Erythroblast (primary cell): ENCODE data around the gene PRSS38.
"Not testable (repeated sequence)": the region's sequence is repeated elsewhere in the genome, so short reads cannot be mapped to it uniquely, and the experiment has no call there.

ENCODE experiments used
- DNase-seq, 2 experiments: peaks; one replicate each; lab custom pipeline; 2025; lab: John Stamatoyannopoulos, UW
- GATA1 ChIP-seq: IDR thresholded peaks from 2 replicates; pipeline ENCODE4 v1.6.1; 2011; ENCODE audit warnings: low read depth, mild to moderate bottlenecking, control low read depth, low read length, moderate library complexity
- POLR2A ChIP-seq: IDR thresholded peaks from 2 replicates; pipeline ENCODE4 v1.6.1; 2011; ENCODE audit warnings: mild to moderate bottlenecking, low read length

PRSS38 gene

DNA sequence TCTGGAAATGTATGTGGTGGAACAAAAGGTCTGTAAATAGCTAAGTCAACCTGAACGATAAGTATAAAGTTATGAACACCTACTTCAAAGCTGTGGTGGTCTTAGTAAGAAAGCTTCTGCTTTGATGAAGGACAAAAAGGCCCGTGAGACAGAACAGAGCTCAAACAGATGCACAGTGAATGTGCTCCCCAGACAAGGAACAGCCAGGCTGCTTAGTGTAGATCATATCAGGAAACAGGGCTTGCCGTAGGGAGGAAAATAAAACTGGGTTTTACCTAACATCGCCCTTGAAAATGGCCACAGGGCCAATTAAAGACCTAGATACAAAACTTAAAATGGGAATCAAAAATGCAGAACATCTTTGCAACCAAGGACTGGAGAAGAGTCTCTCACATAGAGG lies 40.2 kb downstream of the PRSS38 start:
- no peak for TF ChIP-seq POLR2A

DNA sequence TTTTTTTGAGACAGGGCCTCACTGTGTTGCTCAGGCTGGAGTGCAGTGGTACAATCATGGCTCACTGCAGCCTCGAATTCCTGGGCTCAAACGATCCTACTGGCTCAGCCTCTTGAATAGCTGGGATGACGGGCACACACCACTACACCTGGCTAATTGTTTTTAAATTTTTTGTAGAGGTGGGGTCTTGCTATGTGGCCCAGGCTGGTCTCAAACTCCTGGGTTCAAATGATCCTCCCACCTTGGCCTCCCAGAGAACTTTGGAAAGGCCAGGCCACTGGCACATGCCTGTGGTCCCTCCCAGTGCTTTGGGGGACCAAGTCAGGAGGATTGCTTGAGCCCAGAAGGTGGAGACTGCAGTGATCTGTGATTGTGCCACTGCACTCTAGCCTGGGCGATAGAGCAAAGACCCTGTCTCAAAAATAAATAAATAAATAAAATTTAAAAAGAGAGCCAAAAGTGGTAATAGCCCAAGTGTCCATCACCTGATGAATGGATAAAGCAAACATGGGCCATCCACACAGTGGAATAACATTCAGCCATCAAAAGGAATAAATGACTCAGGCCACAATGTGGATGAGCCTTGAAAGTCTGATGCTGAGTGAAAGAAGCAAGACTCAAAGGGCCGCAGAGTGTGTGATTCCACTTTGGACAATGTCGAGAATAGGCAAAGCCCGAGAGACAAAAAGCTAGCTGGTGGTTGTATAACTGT lies 40.8 kb downstream of the PRSS38 start:
- no peak for TF ChIP-seq GATA1
- TF ChIP-seq POLR2A = no peak
- no peak for DNase-seq

More for the DNA sequence above, 40.2 kb downstream of the PRSS38 start:
- no peak for DNase-seq

DNA sequence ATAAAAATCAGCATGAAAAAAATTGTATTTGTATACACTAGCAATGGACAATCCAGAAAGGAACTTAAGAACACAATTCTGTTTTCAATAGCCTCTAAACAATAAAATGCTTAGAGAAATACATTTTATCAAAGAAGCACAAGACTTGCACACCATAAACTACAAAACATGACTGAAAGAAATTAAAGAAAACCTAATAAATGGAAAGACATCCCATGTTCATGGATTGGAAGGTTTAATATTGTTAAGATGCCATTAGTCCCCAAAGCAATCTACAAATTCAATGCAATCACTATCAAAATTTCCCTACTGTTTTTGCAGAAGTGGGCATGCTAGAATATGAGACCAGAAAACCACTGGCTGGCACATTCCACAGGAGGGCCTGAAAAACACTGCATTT lies 49.4 kb downstream of the PRSS38 start:
- TF ChIP-seq GATA1 (no peak), POLR2A (no peak)
- no peak for DNase-seq

DNA sequence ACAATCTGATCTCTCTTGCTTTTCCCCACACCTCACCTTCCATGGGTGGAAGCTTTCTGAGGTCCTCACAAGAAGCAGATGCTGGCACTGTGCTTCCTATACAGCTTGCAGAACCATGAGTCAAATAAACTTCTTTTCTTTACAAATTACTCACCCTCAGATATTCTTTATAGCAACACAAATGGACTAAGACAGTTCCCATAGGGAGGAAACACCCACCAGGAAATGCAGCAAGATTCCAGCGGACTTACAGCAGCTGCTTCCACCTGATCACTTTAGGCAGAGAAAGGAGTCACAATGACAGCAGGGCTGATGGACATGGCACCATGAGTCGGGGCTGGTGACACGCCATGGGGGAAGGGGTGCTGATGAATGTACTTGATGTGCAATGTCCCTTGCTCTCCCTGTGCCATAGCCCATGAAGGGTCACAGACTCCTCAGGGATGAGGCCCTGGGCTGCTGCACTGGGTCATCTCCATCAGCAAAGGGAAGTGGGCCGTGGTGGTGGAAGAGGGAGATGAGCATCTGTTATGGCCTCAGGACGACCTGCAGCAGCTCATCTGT lies 53.9 kb downstream of the PRSS38 start:
- no peak for DNase-seq
- TF ChIP-seq GATA1 = no peak
- TF ChIP-seq POLR2A = no peak

DNA sequence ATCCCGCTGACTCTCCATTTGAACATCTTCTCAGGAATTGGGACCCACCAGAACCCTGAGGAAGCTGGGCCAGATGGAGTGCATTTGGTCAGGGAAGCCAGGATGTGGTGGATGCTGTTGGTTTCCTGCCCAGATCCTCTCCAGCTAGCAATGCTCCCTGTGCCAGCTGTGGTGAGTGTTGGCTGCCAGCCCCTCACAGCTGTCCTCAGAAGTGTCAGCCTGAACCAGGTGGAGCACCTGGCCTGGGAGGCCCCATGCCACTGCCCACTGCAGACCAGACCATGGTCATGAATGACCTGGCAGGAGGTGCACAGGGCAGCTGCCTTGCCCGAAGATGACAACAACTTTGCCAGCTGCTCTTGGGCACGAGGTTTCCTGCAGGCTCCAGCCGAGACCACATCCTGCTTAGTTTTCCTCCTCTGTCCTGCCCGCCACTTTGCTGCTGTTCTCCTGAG lies 54.4 kb downstream of the PRSS38 start:
- no peak for DNase-seq
- no peak for TF ChIP-seq GATA1
- no peak for TF ChIP-seq POLR2A

DNA sequence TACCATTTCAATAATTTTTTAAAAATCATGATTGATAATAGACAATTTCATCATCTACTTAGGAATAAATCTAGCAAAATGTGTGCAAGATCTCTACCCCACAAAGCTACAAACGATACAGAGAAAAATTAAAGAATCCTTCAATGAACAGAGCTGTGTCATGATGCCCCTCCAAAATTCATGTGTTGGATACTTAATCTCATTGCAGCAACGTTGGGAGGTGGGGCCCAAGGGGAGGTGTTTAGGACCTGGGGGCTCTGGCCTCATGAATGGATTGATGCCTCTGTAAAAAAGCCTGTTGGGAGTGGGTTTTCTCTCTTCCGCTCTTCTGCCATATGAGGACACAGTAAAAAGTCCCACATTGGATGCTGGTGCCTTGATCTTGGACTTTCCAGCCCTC lies 54.9 kb downstream of the PRSS38 start:
- no peak for DNase-seq
- TF ChIP-seq POLR2A = no peak
- TF ChIP-seq GATA1 = no peak

DNA sequence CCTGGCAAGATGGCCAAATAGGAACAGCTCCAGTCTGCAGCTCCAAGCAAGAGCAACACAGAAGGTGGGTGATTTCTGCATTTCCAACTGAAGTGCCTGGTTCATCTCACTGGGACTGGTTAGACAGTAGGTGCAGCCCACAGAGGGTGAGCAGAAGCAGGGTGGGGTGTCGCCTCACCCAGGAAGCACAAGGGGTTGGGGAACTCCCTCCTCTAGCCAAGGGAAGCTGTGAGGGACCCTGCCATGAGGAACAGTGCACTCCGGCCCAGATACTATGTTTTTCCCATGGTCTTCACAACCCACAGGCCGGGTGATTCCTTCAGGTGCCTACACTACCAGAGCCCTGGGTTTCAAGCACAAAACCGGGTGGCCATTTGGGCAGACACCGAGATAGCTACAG lies 56.4 kb downstream of the PRSS38 start:
- not testable (repeated sequence) for DNase-seq

DNA sequence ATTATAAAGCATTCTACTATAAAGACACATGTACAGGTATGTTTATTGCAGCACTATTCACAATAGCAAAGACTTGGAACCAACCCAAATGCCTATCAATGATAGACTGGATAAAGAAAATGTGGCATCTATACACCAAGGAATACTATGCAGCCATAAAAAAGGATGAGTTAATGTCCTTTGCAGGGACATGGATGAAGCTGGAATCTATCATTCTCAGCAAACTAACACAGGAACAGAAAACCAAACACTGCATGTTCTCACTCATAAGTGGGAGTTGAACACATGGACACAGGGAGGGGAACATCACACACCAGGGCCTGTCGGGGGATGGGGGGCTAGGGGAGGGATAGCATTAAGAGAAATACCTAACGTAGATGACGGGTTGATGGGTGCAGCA lies 62.3 kb downstream of the PRSS38 start:
- DNase-seq = not testable (repeated sequence)

DNA sequence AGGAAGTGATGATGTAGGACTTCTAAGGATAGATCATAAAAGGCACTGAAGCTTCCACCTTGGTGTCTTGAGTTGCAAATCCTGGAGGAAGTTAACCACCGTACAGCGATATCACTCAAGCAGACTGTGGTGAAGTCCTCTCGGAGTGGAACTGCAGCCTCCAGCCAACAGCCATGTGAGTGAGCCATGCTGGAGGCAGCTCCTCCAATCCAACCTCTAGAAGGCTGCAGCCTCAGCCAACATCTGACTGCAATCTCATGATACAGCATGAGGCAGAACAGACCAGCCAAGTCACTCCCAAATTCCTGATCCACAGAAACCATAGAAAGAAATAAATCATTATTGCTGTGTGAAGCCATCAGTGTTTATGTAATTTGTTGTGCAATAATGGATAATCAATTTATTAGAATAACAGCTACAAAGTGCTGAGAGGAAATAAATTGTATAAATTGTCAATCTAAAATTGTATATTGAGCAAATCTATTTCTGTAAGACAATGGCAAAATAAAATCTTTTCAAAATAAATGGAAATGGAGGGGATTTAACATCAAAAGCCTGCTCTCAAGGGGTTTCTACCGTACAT lies 65.0 kb downstream of the PRSS38 start:
- no peak for DNase-seq
- TF ChIP-seq POLR2A (no peak), GATA1 (no peak)

DNA sequence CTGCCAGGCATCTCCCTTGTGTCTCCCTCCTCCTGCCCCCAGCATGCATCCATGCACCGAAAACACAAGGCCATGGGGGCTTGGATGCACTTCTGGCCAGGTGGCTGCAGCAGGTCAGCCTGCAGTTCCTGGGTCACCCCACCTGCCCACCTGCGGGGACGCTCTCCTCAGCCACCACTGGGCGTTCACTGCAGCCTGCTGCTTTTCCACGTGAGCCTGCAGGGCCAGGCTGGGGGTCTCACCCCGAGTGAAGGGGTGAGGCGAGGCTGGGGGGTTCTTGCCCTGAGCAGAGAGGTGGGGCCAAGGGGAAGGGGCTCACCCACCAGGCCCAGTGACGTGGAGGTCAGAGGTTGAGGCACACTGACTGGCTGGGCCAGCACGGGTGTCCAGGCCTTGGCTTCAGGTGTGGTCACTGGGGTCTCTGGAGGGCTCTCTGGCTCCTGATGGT lies 67.6 kb downstream of the PRSS38 start:
- TF ChIP-seq GATA1 = no peak
- TF ChIP-seq POLR2A = no peak
- no peak for DNase-seq

DNA sequence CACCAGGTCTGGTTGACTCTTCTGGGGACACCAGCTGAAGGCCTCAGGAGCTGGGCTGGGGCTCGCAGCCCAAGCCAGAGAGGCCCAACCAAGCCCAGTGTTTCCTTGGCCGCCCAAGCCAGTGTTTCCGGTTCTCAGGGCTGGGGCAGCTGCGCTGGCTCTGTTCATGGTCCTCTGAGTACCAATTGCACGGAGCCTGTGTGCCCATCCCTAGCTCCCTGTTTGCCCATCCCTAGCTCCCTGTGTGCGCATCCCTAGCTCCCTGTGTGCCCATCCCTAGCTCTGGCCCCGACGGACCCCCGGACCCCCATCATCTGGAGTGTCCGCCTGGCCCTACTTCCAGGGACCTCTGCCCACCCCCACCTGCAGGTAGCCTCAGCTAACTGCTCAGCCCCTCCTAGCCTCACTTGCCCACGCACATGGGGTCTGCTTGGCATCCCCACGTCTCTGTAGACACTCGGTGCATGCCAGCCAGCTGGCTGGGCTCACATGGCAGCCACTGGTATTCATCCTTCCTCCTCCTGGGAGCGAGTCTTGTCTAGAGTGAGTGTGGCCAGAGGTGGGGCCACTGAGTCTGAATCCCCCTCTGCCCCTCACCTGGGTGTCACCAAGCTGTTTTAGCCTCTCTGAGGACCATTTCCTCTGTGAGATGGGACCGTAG lies 68.3 kb downstream of the PRSS38 start:
- TF ChIP-seq GATA1 (no peak), POLR2A (no peak)
- DNase-seq = no peak

DNA sequence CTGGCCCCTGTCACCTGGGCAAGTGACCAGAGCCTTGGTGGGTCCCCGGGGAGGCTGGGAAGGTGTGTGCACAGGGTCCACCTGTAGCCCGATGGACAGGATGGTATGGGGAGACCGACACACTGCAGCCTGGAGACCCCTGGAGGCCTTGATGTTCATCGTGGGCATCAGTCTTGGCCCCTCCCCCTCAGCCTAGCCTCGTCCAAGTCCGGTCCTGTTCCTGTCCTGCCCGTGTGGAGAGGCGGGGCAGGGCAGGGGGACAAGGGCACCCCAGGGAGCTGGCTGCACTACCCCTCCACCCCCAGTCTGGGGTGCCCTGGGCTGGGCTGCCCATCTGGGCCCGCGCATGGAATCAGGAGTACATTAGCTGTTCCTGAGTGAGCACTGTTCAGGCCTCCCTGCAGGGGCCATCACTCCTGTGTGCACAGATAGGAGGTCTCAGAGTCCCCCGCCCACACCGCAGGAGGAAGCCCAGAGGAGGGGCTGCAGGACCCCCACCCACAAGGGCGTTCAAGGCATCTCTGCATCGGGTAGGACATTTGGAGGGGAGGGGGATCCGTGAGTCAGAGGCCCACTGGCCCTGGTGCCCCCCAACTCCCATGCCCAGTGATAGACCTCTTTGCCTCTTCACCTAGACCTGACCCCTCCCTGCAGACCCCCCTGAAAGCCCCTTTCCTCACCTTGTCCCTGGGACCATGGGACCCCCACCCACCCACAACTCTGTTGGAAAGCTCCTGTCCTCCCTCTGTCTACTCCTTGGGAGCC lies 69.1 kb downstream of the PRSS38 start:
- DNase-seq = no peak
- TF ChIP-seq POLR2A (no peak), GATA1 (no peak)

DNA sequence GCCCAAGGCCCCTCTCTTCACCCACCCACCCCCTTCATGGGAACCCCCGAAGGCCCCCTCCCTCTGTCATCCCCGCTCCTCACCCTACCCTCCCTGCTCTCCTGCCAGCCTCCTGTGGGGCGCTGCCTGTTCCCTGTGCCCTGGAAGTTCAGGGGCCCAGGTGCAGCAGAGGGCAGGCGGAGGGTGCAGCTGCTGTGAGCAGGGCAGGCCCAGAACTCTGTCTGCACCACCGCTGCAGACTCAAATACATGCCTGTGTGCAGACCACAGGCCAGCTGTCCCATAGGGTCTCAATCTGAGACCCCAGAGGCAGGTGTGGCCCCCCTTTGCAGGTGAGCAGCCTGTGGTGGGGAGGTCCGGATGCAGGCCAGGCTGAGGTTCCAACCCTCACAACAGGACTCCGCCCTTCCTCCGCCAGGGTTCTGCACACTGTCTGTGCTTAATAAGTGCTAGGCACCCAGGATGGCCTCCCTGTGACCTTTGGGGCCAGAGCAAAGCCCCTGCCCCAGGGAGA lies 69.7 kb downstream of the PRSS38 start:
- no peak for TF ChIP-seq GATA1
- TF ChIP-seq POLR2A = no peak
- no peak for DNase-seq
